H1 (cell line): ENCODE measurements around the gene PPP2R2D. TPM values are rescaled to one million over a fixed set of nuclear protein-coding genes. Genes with fewer than 3 reads are reported as not detected.

ENCODE experiments used
- CTCF ChIA-PET: fragments of 300-600 bp; sonication (Branson Sonifier 250); formaldehyde crosslinking; loops from one replicate; lab custom pipeline; 2021; ENCODE audit not compliant: partially characterized antibody; lab: Charles Lee
- POLR2A ChIA-PET: fragments of 300-600 bp; sonication (Branson Sonifier 250); formaldehyde crosslinking; loops from one replicate; lab custom pipeline; 2021; ENCODE audit warnings: inconsistent platforms; ENCODE audit not compliant: partially characterized antibody; lab: Charles Lee
- DNase-seq, 2 experiments: peaks; one replicate each; pipeline versions ENCODE4 v3.0.0 to v3.0.0-alpha.2; 2010 to 2022; ENCODE audit warnings: low spot score in 2 of 2, low read depth in 1 of 2, mixed read lengths in 1 of 2
- FAIRE-seq: peaks from 2 replicates; lab custom pipeline; 2011; peaks lifted over from hg19 to GRCh38; lab: Jason Lieb, UNC
- H2AFZ ChIP-seq: 2 replicates; pipeline ENCODE4 v1.8.1; 2012; ENCODE audit warnings: low read length, inconsistent platforms
- H2AK5ac ChIP-seq: 2 replicates; pipeline ENCODE4 v1.6.1; 2013; ENCODE audit warnings: low read depth, low read length
- H2BK120ac ChIP-seq: replicated peaks from 2 replicates; pipeline ENCODE3; 2013; ENCODE audit warnings: low read depth, low read length, inconsistent platforms
- H2BK12ac ChIP-seq: 2 replicates; pipeline ENCODE4 v1.6.1; 2013; ENCODE audit warnings: low read depth, low read length
- H2BK15ac ChIP-seq: 2 replicates; pipeline ENCODE4 v1.6.1; 2013; ENCODE audit warnings: low read length
- H2BK20ac ChIP-seq: 2 replicates; pipeline ENCODE4 v1.6.1; 2013; ENCODE audit warnings: low read length
- H2BK5ac ChIP-seq: 2 replicates; pipeline ENCODE4 v1.6.1; 2013; ENCODE audit warnings: low read depth, low read length
- H3K14ac ChIP-seq: 2 replicates; pipeline ENCODE4 v1.6.1; 2013; ENCODE audit warnings: inconsistent platforms; ENCODE audit not compliant: insufficient read length
- H3K18ac ChIP-seq: 2 replicates; pipeline ENCODE4 v1.6.1; 2013; ENCODE audit warnings: low read length; ENCODE audit errors: extremely low read depth
- H3K23ac ChIP-seq: 2 replicates; pipeline ENCODE4 v1.6.1; 2013; ENCODE audit warnings: inconsistent platforms; ENCODE audit not compliant: insufficient read length
- H3K23me2 ChIP-seq: 2 replicates; pipeline ENCODE4 v1.6.1; 2013; ENCODE audit warnings: low read depth, low read length
- H3K27ac ChIP-seq: 2 replicates; pipeline ENCODE4 v1.6.1; 2011; ENCODE audit warnings: low read depth, low read length, inconsistent platforms
- H3K27me3 ChIP-seq, 4 experiments: replicated peaks in 1 of 4; 1 replicate in 1 of 4; 2 replicates in 3 of 4; pipeline versions ENCODE4 v1.6.1 to v1.8.1; 2011 to 2013; ENCODE audit warnings: low read length in 3 of 4, mild to moderate bottlenecking in 3 of 4, inconsistent platforms in 2 of 4, mixed read lengths in 2 of 4, moderate library complexity in 1 of 4; ENCODE audit not compliant: control insufficient read depth in 3 of 4, insufficient read depth in 3 of 4; ENCODE audit errors: extremely low read depth in 1 of 4
- H3K36me3 ChIP-seq, 4 experiments: 2 replicates each; pipeline versions ENCODE4 v1.6.1 to v1.8.1; 2011 to 2013; ENCODE audit warnings: mild to moderate bottlenecking in 4 of 4, low read length in 3 of 4, moderate library complexity in 2 of 4, control low read depth in 1 of 4, inconsistent platforms in 1 of 4; ENCODE audit not compliant: insufficient read depth in 4 of 4, control insufficient read depth in 2 of 4
- H3K4ac ChIP-seq: replicated peaks from 2 replicates; pipeline ENCODE3; 2013; ENCODE audit warnings: low read length, low read depth, mixed read lengths, inconsistent platforms; ENCODE audit not compliant: insufficient read length
- H3K4me1 ChIP-seq, 4 experiments: replicated peaks in 1 of 4; 1 replicate in 1 of 4; 2 replicates in 3 of 4; pipeline versions ENCODE4 v1.6.1 to v1.8.1; 2011 to 2013; ENCODE audit warnings: low read length in 3 of 4, inconsistent platforms in 2 of 4, mixed read lengths in 1 of 4; ENCODE audit not compliant: insufficient read depth in 4 of 4, control insufficient read depth in 3 of 4
- H3K4me2 ChIP-seq, 2 experiments: 2 replicates each; pipeline versions ENCODE4 v1.6.1 to v1.8.1; 2011 to 2013; ENCODE audit warnings: low read depth in 2 of 2, low read length in 2 of 2, control low read depth in 1 of 2, inconsistent platforms in 1 of 2, mild to moderate bottlenecking in 1 of 2; ENCODE audit not compliant: insufficient read depth in 1 of 2
- H3K4me3 ChIP-seq, 4 experiments: fragments of 200-600, 300-600 bp in 1 of 4; sonication (generic), shearing (Covaris generic), sonication (Bioruptor Twin) in 1 of 4; 2 replicates each; pipeline versions ENCODE4 v1.5.1 to v1.8.1; 2011 to 2016; ENCODE audit warnings: low read length in 4 of 4, low read depth in 3 of 4, control low read depth in 2 of 4, inconsistent platforms in 2 of 4, mild to moderate bottlenecking in 2 of 4, mixed read lengths in 1 of 4, moderate library complexity in 1 of 4; ENCODE audit not compliant: insufficient read depth in 2 of 4; ENCODE audit errors: extremely low read depth in 1 of 4
- H3K56ac ChIP-seq: replicated peaks from 2 replicates; pipeline ENCODE3; 2013; ENCODE audit warnings: low read depth, mild to moderate bottlenecking, mixed read lengths, low read length, inconsistent platforms; ENCODE audit not compliant: insufficient read length
- H3K79me1 ChIP-seq: 2 replicates; pipeline ENCODE4 v1.6.1; 2013; ENCODE audit warnings: low read depth, low read length, control low read depth
- H3K79me2 ChIP-seq, 2 experiments: 2 replicates each; pipeline versions ENCODE4 v1.6.1 to v1.8.1; 2012 to 2013; ENCODE audit warnings: low read length in 2 of 2, mild to moderate bottlenecking in 2 of 2, inconsistent platforms in 1 of 2; ENCODE audit not compliant: insufficient read depth in 2 of 2, control insufficient read depth in 1 of 2
- H3K9ac ChIP-seq, 4 experiments: replicated peaks in 1 of 4; 1 replicate in 1 of 4; 2 replicates in 3 of 4; pipeline versions ENCODE4 v1.6.1 to v1.8.1; 2011 to 2013; ENCODE audit warnings: low read depth in 3 of 4, low read length in 3 of 4, control low read depth in 2 of 4, mild to moderate bottlenecking in 2 of 4, moderate library complexity in 2 of 4, inconsistent platforms in 1 of 4; ENCODE audit errors: extremely low read depth in 1 of 4
- H3K9me3 ChIP-seq, 2 experiments: 2 replicates each; pipeline versions ENCODE4 v1.6.1 to v1.8.1; 2012 to 2013; ENCODE audit warnings: mild to moderate bottlenecking in 2 of 2, moderate library complexity in 2 of 2, control low read depth in 1 of 2, inconsistent platforms in 1 of 2, low read depth in 1 of 2, low read length in 1 of 2, mixed read lengths in 1 of 2; ENCODE audit not compliant: insufficient read depth in 2 of 2
- H4K20me1 ChIP-seq, 2 experiments: replicated peaks in 1 of 2; 2 replicates each; pipeline versions ENCODE3 to v1.8.1; 2011 to 2013; ENCODE audit warnings: inconsistent platforms in 2 of 2, low read length in 2 of 2, mild to moderate bottlenecking in 1 of 2; ENCODE audit not compliant: insufficient read depth in 2 of 2, control insufficient read depth in 1 of 2
- H4K5ac ChIP-seq: 2 replicates; pipeline ENCODE4 v1.6.1; 2013; ENCODE audit warnings: low read length, low read depth, mixed read lengths, inconsistent platforms; ENCODE audit not compliant: insufficient read length
- H4K8ac ChIP-seq: 2 replicates; pipeline ENCODE4 v1.8.0; 2013; ENCODE audit warnings: mild to moderate bottlenecking, moderate library complexity, low read length, inconsistent platforms; ENCODE audit not compliant: insufficient read depth; ENCODE audit errors: extremely low read depth
- H4K91ac ChIP-seq: replicated peaks from 2 replicates; pipeline ENCODE3; 2013; ENCODE audit warnings: low read length, mixed read lengths, inconsistent platforms; ENCODE audit not compliant: insufficient read length
- CTBP2 ChIP-seq: IDR thresholded peaks from 2 replicates; pipeline ENCODE4 v1.7.0; 2011; ENCODE audit warnings: borderline replicate concordance, mild to moderate bottlenecking, moderate library complexity, mixed read lengths, low read length; ENCODE audit not compliant: insufficient read depth, insufficient read length
- EZH2 ChIP-seq: fragments of 200-600 bp; sonication (generic); IDR thresholded peaks from 2 replicates; pipeline ENCODE4 v1.7.1; 2012; ENCODE audit warnings: low read depth, mild to moderate bottlenecking, moderate library complexity, low read length, inconsistent platforms; ENCODE audit not compliant: severe bottlenecking
- FOSL1 ChIP-seq: IDR thresholded peaks from 2 replicates; pipeline ENCODE4 v1.6.1; 2011; ENCODE audit warnings: mild to moderate bottlenecking, low read depth, low read length, moderate library complexity; ENCODE audit not compliant: insufficient read depth
- KDM5A ChIP-seq: fragments of 200-600 bp; IDR thresholded peaks from 2 replicates; pipeline ENCODE4 v1.7.1; 2012; ENCODE audit warnings: mild to moderate bottlenecking, low read length, inconsistent platforms, mixed read lengths
- NANOG ChIP-seq: IDR thresholded peaks from 2 replicates; pipeline ENCODE4 v1.6.1; 2011; ENCODE audit warnings: low read length, low read depth, mild to moderate bottlenecking, inconsistent platforms; ENCODE audit not compliant: insufficient read depth, poor library complexity, severe bottlenecking
- POLR2AphosphoS5 ChIP-seq: IDR thresholded peaks from 2 replicates; pipeline ENCODE4 v1.6.1; 2011; ENCODE audit warnings: low read depth, low read length
- RXRA ChIP-seq: IDR thresholded peaks from 2 replicates; pipeline ENCODE4 v1.6.1; 2011; ENCODE audit warnings: low read depth, mild to moderate bottlenecking, low read length, moderate library complexity; ENCODE audit not compliant: insufficient read depth
- SIN3A ChIP-seq, 2 experiments: IDR thresholded peaks in 1 of 2; conservative IDR thresholded peaks in 1 of 2; 2 replicates each; pipeline ENCODE4 v1.6.1; 2011 to 2012; ENCODE audit warnings: low read length in 2 of 2, improper control_type of control experiment in 1 of 2, low read depth in 1 of 2, mild to moderate bottlenecking in 1 of 2
- SIRT6 ChIP-seq: IDR thresholded peaks from one replicate; pipeline ENCODE4 v1.7.1; 2012; ENCODE audit warnings: low read length, inconsistent platforms
- TBP ChIP-seq: IDR thresholded peaks from 2 replicates; pipeline ENCODE4 v1.6.1; 2011; ENCODE audit warnings: low read depth, low read length, improper control_type of control experiment
- USF2 ChIP-seq: IDR thresholded peaks from 2 replicates; pipeline ENCODE4 v1.6.1; 2011; ENCODE audit warnings: low read length, improper control_type of control experiment
- YY1 ChIP-seq: IDR thresholded peaks from 2 replicates; pipeline ENCODE4 v1.6.1; 2011; ENCODE audit warnings: low read depth, mild to moderate bottlenecking, low read length
- WGBS, 2 experiments: shearing (Covaris generic) in 1 of 2; methylation state at CpG; one replicate each; pipeline versions ENCODE4 v1.1.6 to v1.1.7; 2013 to 2015; ENCODE audit warnings: low lambda C conversion rate in 2 of 2, mixed read lengths in 2 of 2, inconsistent platforms in 1 of 2, low coverage in 1 of 2, missing lambda C conversion rate in 1 of 2; ENCODE audit not compliant: insufficient replicate concordance in 2 of 2, insufficient coverage in 1 of 2, insufficient read length in 1 of 2; ENCODE audit errors: extremely low coverage in 1 of 2, missing lambda C conversion rate in 1 of 2; 5-methylcytosine and 5-hydroxymethylcytosine counted together
- polyA plus RNA-seq, 7 experiments: library from polyadenylated mRNA; depleted of rRNA in 3 of 7; stranded (reverse) in 5 of 7; unstranded in 2 of 7; fragments of >200 nt in 5 of 7; fragments of 200-250 nt in 2 of 7; gene quantifications; 1 replicate in 5 of 7; 2 replicates in 1 of 7; 4 replicates in 1 of 7; pipeline versions ENCODE4 v1.2.1 to v1.2.3, GENCODE V29; 2011 to 2013; ENCODE audit warnings: missing spikeins in 2 of 7, mixed read lengths in 2 of 7
- total RNA-seq: library from RNA; stranded (reverse); fragmentation: NEBNext Ultra II Directional; extraction: Animal tissue kit (Norgen Biotek cat#: 25700); gene quantifications from 2 replicates; pipeline ENCODE4 v1.2.1, GENCODE V29; 2021

PPP2R2D gene
- total and polyA plus RNA-seq, 2 of the 8 experiments (the other 6 are each of a cell fraction or from before 2014, with no cell fraction given), result 25.4 to 32.8 TPM

DNA sequence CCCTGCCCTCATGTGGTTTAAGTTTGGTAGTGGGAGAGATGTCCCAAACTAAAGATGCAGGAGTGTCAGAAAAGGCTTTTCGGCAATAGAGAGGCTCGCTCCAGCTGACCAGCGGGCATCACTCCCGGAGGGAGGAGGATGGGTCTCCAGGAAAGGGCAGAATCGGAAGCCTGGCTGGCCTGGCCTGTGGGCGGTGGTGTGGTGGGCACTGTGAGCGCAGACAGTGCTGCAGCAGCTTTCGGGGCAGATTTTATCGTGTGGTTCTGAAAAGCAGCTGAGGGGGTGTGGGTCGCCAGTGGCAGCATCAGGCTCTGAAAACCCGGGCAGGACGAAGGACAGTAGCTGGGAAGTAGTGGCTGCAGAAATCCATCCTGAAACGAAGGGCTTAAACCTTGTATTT is 68.1 kb downstream of the PPP2R2D start:
- Histone ChIP-seq H2AFZ (no peak overlapping the region), H3K23me2 (no peaks in the 10 kb centered on the region), H3K9me3 (no peaks in the 10 kb centered on the region), H4K8ac (no peak overlapping the region), H3K18ac (no peak overlapping the region), H2BK15ac (no peak overlapping the region), H4K20me1 (peaks cover 7 to 13% of the 10 kb centered on the region in 2 experiments), H2BK20ac (no peak overlapping the region), H3K23ac (no peak overlapping the region), H3K79me2 (peaks cover 0 to 4% of the 10 kb centered on the region in 2 experiments; a peak in 2 of 4 replicates), H3K4me3 (no peak overlapping the region), H3K14ac (no peak overlapping the region), H3K9ac (no peak overlapping the region), H3K27ac (no peak overlapping the region), H3K27me3 (no peaks in the 10 kb centered on the region), H2BK12ac (no peak overlapping the region), H3K36me3 (peaks cover 9 to 45% (median 24%) of the 10 kb centered on the region in 4 experiments), H3K56ac (no peak overlapping the region), H4K91ac (no peak overlapping the region), H4K5ac (no peak overlapping the region), H2BK120ac (no peak overlapping the region), H3K4me2 (no peak overlapping the region), H3K4ac (no peak overlapping the region), H2AK5ac (no peak overlapping the region), H3K4me1 (no peaks in the 10 kb centered on the region), H2BK5ac (no peak overlapping the region), H3K79me1 (peaks cover 3% of the 10 kb centered on the region)
- CTCF ChIA-PET, result interaction anchor here (0.6 to 1.7 kb wide), 2 partner anchors 45 to 54 kb away, joined by 3 to 6 read pairs; no protein-coding TSS in a partner anchor
- no peak for TF ChIP-seq KDM5A
- TF ChIP-seq POLR2AphosphoS5, result no peak
- no peak for TF ChIP-seq FOSL1
- TF ChIP-seq USF2, result no peak
- no peak for TF ChIP-seq NANOG
- TF ChIP-seq TBP, result no peak
- no peak for TF ChIP-seq RXRA
- no peak for TF ChIP-seq SIRT6
- no peak for TF ChIP-seq SIN3A (conservative IDR thresholded peaks at IDR 0.05 in 1 of 2, IDR thresholded peaks at IDR 0.05 in 1 of 2; ENCODE audit: low read depth in 1 of 2, low read length in 2 of 2)
- no peak for TF ChIP-seq CTBP2
- no peak for TF ChIP-seq EZH2
- TF ChIP-seq YY1, result no peak
- POLR2A ChIA-PET, result no interaction called here
- FAIRE-seq, result no peak
- WGBS, 2 experiments, result 85% methylated on average over 13 of the region's 13 CpGs; no CpG with 5 or more reads in 1 of the 2 experiments
- no peak for DNase-seq
